ENCODE measurements around the gene ERN2. TPM values are rescaled to one million over a fixed set of nuclear protein-coding genes. Genes with fewer than 3 reads are reported as not detected.

Gene ERN2
- total and polyA plus RNA-seq, 2 of the 13 experiments (the other 11 are each of a cell fraction or from before 2014, with no cell fraction given) = 2.2 to 3.5 TPM

GRCh38 chr16:23734176-23734893 is 21.3 kb upstream of the ERN2 start (continued):
- TF ChIP-seq KDM5B (CRISPR knock-in tag; IDR thresholded peaks at IDR 0.05; ENCODE audit: borderline replicate concordance) = 0 out of 2 replicates have a peak, but pooled peaks have one; percentile 28
- TF ChIP-seq EEA1 (CRISPR knock-in tag; IDR thresholded peaks at IDR 0.05; ENCODE audit: borderline replicate concordance) = peak; percentile 76; the same call in 1 of the 2 replicates
- TF ChIP-seq ZNF280B (CRISPR knock-in tag; IDR thresholded peaks at IDR 0.05; ENCODE audit: borderline replicate concordance) = peak; percentile 35; the same call in 1 of the 2 replicates
- TF ChIP-seq ZNF746 (CRISPR knock-in tag; IDR thresholded peaks at IDR 0.05) = 0 out of 2 replicates have a peak, but pooled peaks have one; percentile 34
- no peak for TF ChIP-seq ZNF230 (CRISPR knock-in tag; IDR thresholded peaks at IDR 0.05)
- TF ChIP-seq ZNF749 (CRISPR knock-in tag; IDR thresholded peaks at IDR 0.05; ENCODE audit: borderline replicate concordance) = no peak
- 0 out of 2 replicates have a peak, but pooled peaks have one; percentile 25 for TF ChIP-seq ZNF225 (CRISPR knock-in tag; IDR thresholded peaks at IDR 0.05)

- Histone ChIP-seq H3K4me1 (ENCODE audit: insufficient read depth, low read length) (peaks cover 33% of the 10 kb centered on the region), H3K27me3 (ENCODE audit: control insufficient read depth in 1 of 2, insufficient read depth in 2 of 2, low read length in 2 of 2) (no peaks in the 10 kb centered on the region), H3K4me3 (replicated peaks in 1 of 3; ENCODE audit: insufficient read depth in 1 of 3, low read depth in 2 of 3, low read length in 3 of 3) (0 out of 6 replicates have a peak overlapping the region, but pooled peaks of 1 of the 3 experiments have one; percentile 3), H4K20me1 (ENCODE audit: insufficient read depth, low read length) (no peaks in the 10 kb centered on the region), H3K36me3 (replicated peaks in 1 of 2; ENCODE audit: control insufficient read depth in 1 of 2, insufficient read depth in 2 of 2, low read length in 2 of 2) (no peaks in the 10 kb centered on the region), H2AFZ (ENCODE audit: low read length) (peak overlapping the region; percentile 52), H3K27ac (ENCODE audit: extremely low read length, insufficient read depth, low read length) (no peak overlapping the region), H3K4me2 (ENCODE audit: low read depth, low read length) (peak overlapping the region; percentile 46), H3K9me3 (ENCODE audit: low read length) (no peaks in the 10 kb centered on the region), H3K79me2 (ENCODE audit: insufficient read depth, low read length) (no peaks in the 10 kb centered on the region), H3K9ac (ENCODE audit: insufficient read depth, low read depth, low read length) (no peak overlapping the region)
- DNase-seq (ENCODE audit: low spot score) (peak; percentile 51), ATAC-seq (peak; percentile 84), FAIRE-seq (peak; percentile 54)
- intact Hi-C loops (cut with micrococcal nuclease; ENCODE audit: unreplicated experiment) (loop anchor here (2.0 to 5.0 kb wide), 2 partner anchors 51 to 87 kb away; partner anchors contain the start of genes DCTN5, PALB2 and PLK1), in situ Hi-C loops (cut with HindIII; ENCODE audit: extremely low pct_ligation_motif_present, low pct_unique_long_range_greater_than_20kb) (no loop called here)
- POLR2A ChIA-PET = interaction anchor here (0.8 kb wide), 1 partner anchor 172 kb away, joined by 3 read pairs; the partner anchor contains the start of genes EARS2 and UBFD1
- 58% methylated on average over 12 of the region's 12 CpGs for WGBS (ENCODE audit: low lambda C conversion rate)
- CTCF ChIA-PET (ENCODE audit: low intra/inter-chr PET ratio, low total read pairs) = no interaction called here
- BruUV-seq (replicated peaks) = no TSS peak
- TF ChIP-seq ZNF75D (CRISPR knock-in tag; IDR thresholded peaks at IDR 0.05; ENCODE audit: borderline replicate concordance) (no peak), ZNF230 (CRISPR knock-in tag; IDR thresholded peaks at IDR 0.05) (0 out of 2 replicates have a peak, but pooled peaks have one; percentile 45), ZNF20 (CRISPR knock-in tag; IDR thresholded peaks at IDR 0.05) (no peak), KLF12 (CRISPR knock-in tag; IDR thresholded peaks at IDR 0.05; ENCODE audit: borderline replicate concordance) (no peak), SAFB2 (CRISPR knock-in tag; IDR thresholded peaks at IDR 0.05; ENCODE audit: borderline replicate concordance, low read depth) (no peak), ATF5 (CRISPR knock-in tag; IDR thresholded peaks at IDR 0.05; ENCODE audit: low read depth) (0 out of 2 replicates have a peak, but pooled peaks have one; percentile 53), KLF6 (CRISPR knock-in tag; IDR thresholded peaks at IDR 0.05) (0 out of 2 replicates have a peak, but pooled peaks have one; percentile 58), JUND (CRISPR knock-in tag; IDR thresholded peaks at IDR 0.05) (0 out of 2 replicates have a peak, but pooled peaks have one; percentile 30), IRF2 (CRISPR knock-in tag; IDR thresholded peaks at IDR 0.05) (peak; percentile 18; the same call in 1 of the 2 replicates), ZNF354B (CRISPR knock-in tag; IDR thresholded peaks at IDR 0.05) (no peak)
- TF ChIP-seq, protein P1, sequence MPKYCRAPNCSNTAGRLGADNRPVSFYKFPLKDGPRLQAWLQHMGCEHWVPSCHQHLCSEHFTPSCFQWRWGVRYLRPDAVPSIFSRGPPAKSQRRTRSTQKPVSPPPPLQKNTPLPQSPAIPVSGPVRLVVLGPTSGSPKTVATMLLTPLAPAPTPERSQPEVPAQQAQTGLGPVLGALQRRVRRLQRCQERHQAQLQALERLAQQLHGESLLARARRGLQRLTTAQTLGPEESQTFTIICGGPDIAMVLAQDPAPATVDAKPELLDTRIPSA (CRISPR knock-in tag; IDR thresholded peaks at IDR 0.05; ENCODE audit: borderline replicate concordance) = no peak
These were observed 16.7 kb upstream of the ERN2 start for GRCh38 chr16:23729503-23730424.

Measured in HepG2 (cell line).